Measurements from ENCODE around the gene ZSCAN9. TPM values are rescaled to one million over a fixed set of nuclear protein-coding genes. Genes with fewer than 3 reads are reported as not detected.

The ZSCAN9 gene
- total and polyA plus RNA-seq, 9 of the 15 experiments (the other 6 are each of a cell fraction or from before 2014, with no cell fraction given), result 18.8 to 48.9 (median 28.7) TPM

- TF ChIP-seq, protein P1, sequence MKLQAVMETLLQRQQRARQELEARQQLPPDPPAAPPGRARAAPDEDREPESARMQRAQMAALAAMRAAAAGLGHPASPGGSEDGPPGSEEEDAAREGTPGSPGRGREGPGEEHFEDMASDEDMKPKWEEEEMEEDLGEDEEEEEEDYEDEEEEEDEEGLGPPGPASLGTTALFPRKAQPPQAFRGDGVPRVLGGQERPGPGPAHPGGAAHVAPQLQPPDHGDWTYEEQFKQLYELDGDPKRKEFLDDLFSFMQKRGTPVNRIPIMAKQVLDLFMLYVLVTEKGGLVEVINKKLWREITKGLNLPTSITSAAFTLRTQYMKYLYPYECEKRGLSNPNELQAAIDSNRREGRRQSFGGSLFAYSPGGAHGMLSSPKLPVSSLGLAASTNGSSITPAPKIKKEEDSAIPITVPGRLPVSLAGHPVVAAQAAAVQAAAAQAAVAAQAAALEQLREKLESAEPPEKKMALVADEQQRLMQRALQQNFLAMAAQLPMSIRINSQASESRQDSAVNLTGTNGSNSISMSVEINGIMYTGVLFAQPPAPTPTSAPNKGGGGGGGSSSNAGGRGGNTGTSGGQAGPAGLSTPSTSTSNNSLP (IDR thresholded peaks at IDR 0.05; ENCODE audit: borderline replicate concordance, low read depth, low read length), result peak; percentile 29; the same call in 1 of the 2 replicates
- TF ChIP-seq HNRNPLL (IDR thresholded peaks at IDR 0.05; ENCODE audit: low read depth, low read length, poor library complexity, severe bottlenecking), result no peak
- no peak for TF ChIP-seq NFATC3 (IDR thresholded peaks at IDR 0.05)
- no peak for TF ChIP-seq FOXK2 (conservative IDR thresholded peaks at IDR 0.05 in 1 of 2, IDR thresholded peaks at IDR 0.05 in 1 of 2; ENCODE audit: low read depth in 2 of 2)
- TF ChIP-seq SRSF3 (IDR thresholded peaks at IDR 0.05; ENCODE audit: insufficient read depth, low read length), result no peak
- TF ChIP-seq CXXC5 (CRISPR knock-in tag; IDR thresholded peaks at IDR 0.05), result 0 out of 2 replicates have a peak, but pooled peaks have one; percentile 13
- TF ChIP-seq ZNF780A (CRISPR knock-in tag; IDR thresholded peaks at IDR 0.05), result no peak
- TF ChIP-seq MECOM (CRISPR knock-in tag; IDR thresholded peaks at IDR 0.05), result no peak; the same call in 1 of the 2 replicates
- no peak for TF ChIP-seq SMC3 (conservative IDR thresholded peaks at IDR 0.05; ENCODE audit: insufficient read depth, low read depth, low read length)
- TF ChIP-seq CBFA2T2 (conservative IDR thresholded peaks at IDR 0.05), result no peak
- TF ChIP-seq KLF16 (IDR thresholded peaks at IDR 0.05), result no peak
- TF ChIP-seq BCL6 (CRISPR knock-in tag; IDR thresholded peaks at IDR 0.05), result no peak
- TF ChIP-seq TGIF2 (CRISPR knock-in tag; IDR thresholded peaks at IDR 0.05), result no peak
- no peak for TF ChIP-seq PHF20 (IDR thresholded peaks at IDR 0.05; ENCODE audit: partially characterized antibody)
- TF ChIP-seq, protein P2, sequence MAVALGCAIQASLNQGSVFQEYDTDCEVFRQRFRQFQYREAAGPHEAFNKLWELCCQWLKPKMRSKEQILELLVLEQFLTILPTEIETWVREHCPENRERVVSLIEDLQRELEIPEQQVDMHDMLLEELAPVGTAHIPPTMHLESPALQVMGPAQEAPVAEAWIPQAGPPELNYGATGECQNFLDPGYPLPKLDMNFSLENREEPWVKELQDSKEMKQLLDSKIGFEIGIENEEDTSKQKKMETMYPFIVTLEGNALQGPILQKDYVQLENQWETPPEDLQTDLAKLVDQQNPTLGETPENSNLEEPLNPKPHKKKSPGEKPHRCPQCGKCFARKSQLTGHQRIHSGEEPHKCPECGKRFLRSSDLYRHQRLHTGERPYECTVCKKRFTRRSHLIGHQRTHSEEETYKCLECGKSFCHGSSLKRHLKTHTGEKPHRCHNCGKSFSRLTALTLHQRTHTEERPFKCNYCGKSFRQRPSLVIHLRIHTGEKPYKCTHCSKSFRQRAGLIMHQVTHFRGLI (CRISPR knock-in tag; IDR thresholded peaks at IDR 0.05), result no peak
- no peak for TF ChIP-seq ZFP36 (IDR thresholded peaks at IDR 0.05; ENCODE audit: low read depth, low read length, partially characterized antibody)
- TF ChIP-seq KDM1A (IDR thresholded peaks at IDR 0.05), result peak; percentile 27 to 49; a peak in 2 of 4 replicates
- TF ChIP-seq ZNF311 (CRISPR knock-in tag; IDR thresholded peaks at IDR 0.05), result peak; percentile 62; the same call in 1 of the 2 replicates
- TF ChIP-seq, protein P3, sequence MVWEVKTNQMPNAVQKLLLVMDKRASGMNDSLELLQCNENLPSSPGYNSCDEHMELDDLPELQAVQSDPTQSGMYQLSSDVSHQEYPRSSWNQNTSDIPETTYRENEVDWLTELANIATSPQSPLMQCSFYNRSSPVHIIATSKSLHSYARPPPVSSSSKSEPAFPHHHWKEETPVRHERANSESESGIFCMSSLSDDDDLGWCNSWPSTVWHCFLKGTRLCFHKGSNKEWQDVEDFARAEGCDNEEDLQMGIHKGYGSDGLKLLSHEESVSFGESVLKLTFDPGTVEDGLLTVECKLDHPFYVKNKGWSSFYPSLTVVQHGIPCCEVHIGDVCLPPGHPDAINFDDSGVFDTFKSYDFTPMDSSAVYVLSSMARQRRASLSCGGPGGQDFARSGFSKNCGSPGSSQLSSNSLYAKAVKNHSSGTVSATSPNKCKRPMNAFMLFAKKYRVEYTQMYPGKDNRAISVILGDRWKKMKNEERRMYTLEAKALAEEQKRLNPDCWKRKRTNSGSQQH (CRISPR knock-in tag; IDR thresholded peaks at IDR 0.05), result peak; percentile 98
- TF ChIP-seq POU5F1 (IDR thresholded peaks at IDR 0.05; ENCODE audit: borderline replicate concordance, low read depth, low read length, partially characterized antibody), result no peak
- TF ChIP-seq NR2C1 (IDR thresholded peaks at IDR 0.05), result no peak
- TF ChIP-seq NR2C1 (tag; IDR thresholded peaks at IDR 0.05), result no peak
- TF ChIP-seq, protein P4, sequence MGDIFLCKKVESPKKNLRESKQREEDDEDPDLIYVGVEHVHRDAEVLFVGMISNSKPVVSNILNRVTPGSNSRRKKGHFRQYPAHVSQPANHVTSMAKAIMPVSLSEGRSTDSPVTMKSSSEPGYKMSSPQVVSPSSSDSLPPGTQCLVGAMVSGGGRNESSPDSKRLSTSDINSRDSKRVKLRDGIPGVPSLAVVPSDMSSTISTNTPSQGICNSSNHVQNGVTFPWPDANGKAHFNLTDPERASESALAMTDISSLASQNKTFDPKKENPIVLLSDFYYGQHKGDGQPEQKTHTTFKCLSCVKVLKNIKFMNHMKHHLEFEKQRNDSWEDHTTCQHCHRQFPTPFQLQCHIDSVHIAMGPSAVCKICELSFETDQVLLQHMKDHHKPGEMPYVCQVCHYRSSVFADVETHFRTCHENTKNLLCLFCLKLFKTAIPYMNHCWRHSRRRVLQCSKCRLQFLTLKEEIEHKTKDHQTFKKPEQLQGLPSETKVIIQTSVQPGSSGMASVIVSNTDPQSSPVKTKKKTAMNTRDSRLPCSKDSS (IDR thresholded peaks at IDR 0.05; ENCODE audit: low read depth, partially characterized antibody), result no peak
Observed at GRCh38 chr6:28220257-28221133, 4.6 kb upstream of the ZSCAN9 start (continued).

Data from K562 (cell line).